Heart left ventricle (tissue), 16 donors: ENCODE measurements around the gene HTT-AS. TPM values are rescaled to one million over a fixed set of nuclear protein-coding genes. Genes with fewer than 3 reads are reported as not detected.

Experiments used
- ATAC-seq, 4 donors: fragments of 200-7000 bp; cut with Tn5 transposase; one replicate each; pipeline ENCODE4 v1.9.1; 2020 to 2022; ENCODE audit warnings: moderate library complexity in 4 of 4, mild to moderate bottlenecking in 3 of 4, moderate number of reproducible peaks in 1 of 4
- DNase-seq, 5 donors: peaks; one replicate each; pipeline ENCODE4 v3.0.0-alpha.2; 2020
- H3K27ac ChIP-seq, 12 donors: fragments of 200-600 bp; sonication (generic) in 4 of 12; one replicate each; pipeline versions ENCODE4 v1.5.0 to v1.8.0; 2016 to 2022; ENCODE audit warnings: mild to moderate bottlenecking in 2 of 12
- H3K27me3 ChIP-seq, 9 donors: fragments of 200-600 bp; sonication (generic) in 2 of 9; one replicate each; pipeline versions ENCODE4 v1.5.1 to v1.8.0; 2016 to 2022; ENCODE audit warnings: mild to moderate bottlenecking in 3 of 9
- H3K36me3 ChIP-seq, 9 donors: fragments of 200-600 bp; sonication (generic) in 2 of 9; one replicate each; pipeline versions ENCODE4 v1.5.0 to v1.8.0; 2018 to 2022; ENCODE audit warnings: mild to moderate bottlenecking in 2 of 9
- H3K4me1 ChIP-seq, 12 donors: fragments of 200-600 bp; sonication (generic) in 4 of 12; one replicate each; pipeline versions ENCODE4 v1.5.0 to v1.8.0; 2016 to 2022; ENCODE audit warnings: mild to moderate bottlenecking in 3 of 12
- H3K4me3 ChIP-seq, 12 donors: fragments of 200-600 bp; sonication (generic) in 4 of 12; one replicate each; pipeline versions ENCODE4 v1.5.0 to v1.8.0; 2017 to 2022; ENCODE audit warnings: mild to moderate bottlenecking in 9 of 12, moderate library complexity in 4 of 12
- H3K9me3 ChIP-seq, 12 donors: fragments of 200-600 bp; sonication (generic) in 4 of 12; one replicate each; pipeline versions ENCODE4 v1.5.0 to v1.8.0; 2016 to 2022; ENCODE audit warnings: mild to moderate bottlenecking in 1 of 12
- POLR2A ChIP-seq, 2 donors: fragments of 450-650 bp; IDR thresholded peaks; one replicate each; pipeline ENCODE4 v1.6.1; 2017; ENCODE audit warnings: antibody characterized with exemption in 2 of 2, mild to moderate bottlenecking in 2 of 2, moderate library complexity in 2 of 2
- WGBS, 4 donors: extraction: QIAGEN DNeasy Blood & Tissue Kit in 2 of 4; methylation state at CpG; one replicate each; pipeline versions ENCODE4 v1.1.5 to v1.1.7; 2013 to 2018; 5-methylcytosine and 5-hydroxymethylcytosine counted together
- intact Hi-C, 10 donors: fragments of 100-400 bp; cut with DNase I; formaldehyde crosslinking; loops; one replicate each; pipeline versions ENCODE4 v1.11.1 to v1.14.2; 2022
- polyA plus RNA-seq, 2 donors: library from polyadenylated mRNA; stranded (reverse); fragments of 200-250 nt; gene quantifications; one replicate each; pipeline ENCODE4 v1.2.3, GENCODE V29; 2013
- total RNA-seq, 9 donors: library from RNA; depleted of rRNA in 2 of 9; stranded (reverse); fragments of >200 nt in 2 of 9; fragmentation: NEBNext Ultra II Directional in 3 of 9; extraction: Animal tissue kit (Norgen Biotek cat#: 25700) in 3 of 9; gene quantifications; one replicate each; pipeline versions ENCODE4 v1.1.0 to v1.2.4, GENCODE V29; 2016 to 2023
- TF ChIP-seq, protein P1 (sequence below), 12 donors: fragments of 200-600 bp; sonication (generic) in 4 of 12; IDR thresholded peaks; one replicate each; pipeline versions ENCODE4 v1.5.0 to v1.8.0; 2018 to 2022; ENCODE audit warnings: antibody characterized with exemption in 12 of 12, mild to moderate bottlenecking in 5 of 12
- donor health status: ischemic (EF 13 %, LVEDD 7.1; RV severe dilation, severe dysfunction).
- donor health status: healthy with polysubstance abuse.
- donor health status: DM: no; HTN: yes; CAD: no.
- donor health status: DM: no; HTN: no; CAD: no.
- donor health status: ischemic (EF 25% LVEDD 6.9; RV normal size, moderate dysfunction).
- donor health status: ischemic (EF 25% LVEDD 5.7; RV mildly dilated, moderate dysfunction).
- donor health status: healthy.
- donor health status: DM: yes; HTN: yes; CAD: no.
- donor health status: ischemic (EF 35%, LVEDD 5.7; RV mildly dilated, moderate dysfunction).
- donor health status: nonischemic (EF 11% LVEDD 7.7; RV severe dilation, severe dysfunction).
- donor health status: DM: yes; HTN: yes; CAD: no.
- donor health status: PGD.
- donor health status: ischemic (EF 29% LVEDD 5.4; RV normal size, mild dysfunction).
- donor health status: nonischemic (EF 23%, LVEDD 6.1; RV moderate dilation, normal function).

The HTT-AS gene
- total and polyA plus RNA-seq, 11 donors = not detected

DNA sequence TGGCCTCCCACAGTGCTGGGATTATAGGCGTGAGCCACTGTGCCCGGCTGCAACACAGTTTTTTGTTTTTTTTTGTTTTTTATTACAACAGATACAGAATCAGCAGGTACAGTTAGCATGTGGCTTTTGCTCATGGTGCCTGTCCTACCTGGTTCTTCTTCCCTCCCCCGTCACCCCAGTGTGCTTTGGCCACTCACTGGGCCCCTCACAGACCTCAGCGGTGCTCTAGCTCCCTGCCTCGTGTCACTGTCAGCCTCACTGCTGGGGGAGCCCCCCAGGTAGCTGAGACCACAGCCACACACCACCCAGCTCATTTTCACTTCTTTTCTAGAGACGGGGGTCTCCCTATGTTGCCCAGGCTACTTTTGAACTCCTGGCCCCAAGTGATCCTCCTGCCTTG is 38.7 kb downstream of the HTT-AS start:
- no peak overlapping the region for H3K4me3 ChIP-seq
- no peak overlapping the region for H3K27ac ChIP-seq
- H3K9me3 ChIP-seq = no peaks in the 10 kb centered on the region
- intact Hi-C loops = loop anchor here in 7 of 10 donors (2.0 to 10.0 kb wide), 7 partner anchors 57 to 279 kb away; partner anchors contain the start of genes GRK4 (in 2 of the 7), NOP14 (in 2 of the 7) and TNIP2 (in 1 of the 7)
- no peaks in the 10 kb centered on the region for H3K27me3 ChIP-seq
- TF ChIP-seq, protein P1, sequence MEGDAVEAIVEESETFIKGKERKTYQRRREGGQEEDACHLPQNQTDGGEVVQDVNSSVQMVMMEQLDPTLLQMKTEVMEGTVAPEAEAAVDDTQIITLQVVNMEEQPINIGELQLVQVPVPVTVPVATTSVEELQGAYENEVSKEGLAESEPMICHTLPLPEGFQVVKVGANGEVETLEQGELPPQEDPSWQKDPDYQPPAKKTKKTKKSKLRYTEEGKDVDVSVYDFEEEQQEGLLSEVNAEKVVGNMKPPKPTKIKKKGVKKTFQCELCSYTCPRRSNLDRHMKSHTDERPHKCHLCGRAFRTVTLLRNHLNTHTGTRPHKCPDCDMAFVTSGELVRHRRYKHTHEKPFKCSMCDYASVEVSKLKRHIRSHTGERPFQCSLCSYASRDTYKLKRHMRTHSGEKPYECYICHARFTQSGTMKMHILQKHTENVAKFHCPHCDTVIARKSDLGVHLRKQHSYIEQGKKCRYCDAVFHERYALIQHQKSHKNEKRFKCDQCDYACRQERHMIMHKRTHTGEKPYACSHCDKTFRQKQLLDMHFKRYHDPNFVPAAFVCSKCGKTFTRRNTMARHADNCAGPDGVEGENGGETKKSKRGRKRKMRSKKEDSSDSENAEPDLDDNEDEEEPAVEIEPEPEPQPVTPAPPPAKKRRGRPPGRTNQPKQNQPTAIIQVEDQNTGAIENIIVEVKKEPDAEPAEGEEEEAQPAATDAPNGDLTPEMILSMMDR (IDR thresholded peaks at IDR 0.05) = no peak
- TF ChIP-seq POLR2A (IDR thresholded peaks at IDR 0.05) = no peak
- 87 to 93% (median 90%) methylated on average over 6 of the region's 6 CpGs for whole genome bisulfite sequencing, 4 donors
- DNase-seq = no peak
- no peak for ATAC-seq
- no peaks in the 10 kb centered on the region for H3K36me3 ChIP-seq
- peaks cover 0 to 21% (median 12%) of the 10 kb centered on the region in 12 donors for H3K4me1 ChIP-seq

DNA sequence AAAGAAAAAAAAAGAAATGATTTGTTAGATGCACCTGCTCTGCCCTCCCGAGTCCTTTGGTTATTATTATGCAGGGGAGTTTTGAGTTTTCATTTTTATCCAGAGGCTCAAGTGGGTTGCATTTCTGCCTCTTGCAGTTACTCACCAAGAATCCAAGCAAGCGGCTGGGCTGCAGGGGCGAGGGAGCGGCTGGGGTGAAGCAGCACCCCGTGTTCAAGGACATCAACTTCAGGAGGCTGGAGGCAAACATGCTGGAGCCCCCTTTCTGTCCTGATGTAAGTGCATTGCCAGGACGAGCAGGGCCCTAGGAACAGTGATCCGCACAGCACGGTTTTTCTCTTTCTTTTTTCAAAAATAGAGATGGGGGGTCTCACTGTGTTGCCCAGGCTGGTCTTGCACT is 39.1 kb downstream of the HTT-AS start:
- no peaks in the 10 kb centered on the region for H3K36me3 ChIP-seq
- no peak for TF ChIP-seq POLR2A (IDR thresholded peaks at IDR 0.05)
- TF ChIP-seq, protein P1 (IDR thresholded peaks at IDR 0.05) = no peak
- WGBS, 4 donors = 88 to 95% (median 92%) methylated on average over 8 of the region's 8 CpGs
- no peaks in the 10 kb centered on the region for H3K27me3 ChIP-seq
- ATAC-seq (no peak), DNase-seq (no peak)
- H3K4me1 ChIP-seq = peaks cover 0 to 20% (median 12%) of the 10 kb centered on the region in 12 donors
- H3K9me3 ChIP-seq = no peaks in the 10 kb centered on the region
- H3K4me3 ChIP-seq = no peak overlapping the region
- intact Hi-C loops = loop anchor here in 7 of 10 donors (2.0 to 10.0 kb wide), 6 partner anchors 58 to 278 kb away; partner anchors contain the start of genes GRK4 (in 2 of the 7), NOP14 (in 2 of the 7) and TNIP2 (in 1 of the 7)
- no peak overlapping the region for H3K27ac ChIP-seq

DNA sequence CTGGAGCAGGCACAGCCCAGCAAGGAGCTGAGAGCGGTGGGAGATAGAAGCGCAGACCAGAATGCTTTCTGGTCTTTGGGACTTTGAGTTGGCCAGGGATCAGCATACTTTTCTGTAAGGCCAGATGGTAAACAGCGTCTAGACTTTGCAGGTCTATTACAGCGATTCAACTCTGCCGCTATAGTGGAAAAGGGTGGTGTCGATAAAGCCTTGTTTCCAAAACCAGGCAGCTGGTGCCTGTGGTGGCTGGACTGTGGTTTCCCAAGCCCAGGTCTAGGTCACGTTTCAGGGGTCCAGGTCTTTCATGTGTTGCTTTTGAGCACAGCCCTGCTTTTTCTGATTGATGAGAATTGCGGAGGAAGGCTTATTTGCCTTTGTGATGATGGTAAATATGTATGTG is 40.1 kb downstream of the HTT-AS start:
- no peaks in the 10 kb centered on the region for H3K9me3 ChIP-seq
- H3K27me3 ChIP-seq = no peaks in the 10 kb centered on the region
- H3K36me3 ChIP-seq = peaks cover 0 to 5% (median 0%) of the 10 kb centered on the region in 9 donors
- WGBS, 4 donors = 86 to 97% (median 93%) methylated on average over 8 of the region's 8 CpGs
- TF ChIP-seq POLR2A (IDR thresholded peaks at IDR 0.05) = no peak
- TF ChIP-seq, protein P1 (IDR thresholded peaks at IDR 0.05) = no peak
- peaks cover 0 to 20% (median 12%) of the 10 kb centered on the region in 12 donors for H3K4me1 ChIP-seq
- H3K4me3 ChIP-seq = no peak overlapping the region
- no peak overlapping the region for H3K27ac ChIP-seq
- no peak for DNase-seq
- ATAC-seq = no peak
- intact Hi-C loops = loop anchor here in 3 of 10 donors (2.0 to 10.0 kb wide), 3 partner anchors 67 to 277 kb away; partner anchors contain the start of gene TNIP2 (in 1 of the 3)

DNA sequence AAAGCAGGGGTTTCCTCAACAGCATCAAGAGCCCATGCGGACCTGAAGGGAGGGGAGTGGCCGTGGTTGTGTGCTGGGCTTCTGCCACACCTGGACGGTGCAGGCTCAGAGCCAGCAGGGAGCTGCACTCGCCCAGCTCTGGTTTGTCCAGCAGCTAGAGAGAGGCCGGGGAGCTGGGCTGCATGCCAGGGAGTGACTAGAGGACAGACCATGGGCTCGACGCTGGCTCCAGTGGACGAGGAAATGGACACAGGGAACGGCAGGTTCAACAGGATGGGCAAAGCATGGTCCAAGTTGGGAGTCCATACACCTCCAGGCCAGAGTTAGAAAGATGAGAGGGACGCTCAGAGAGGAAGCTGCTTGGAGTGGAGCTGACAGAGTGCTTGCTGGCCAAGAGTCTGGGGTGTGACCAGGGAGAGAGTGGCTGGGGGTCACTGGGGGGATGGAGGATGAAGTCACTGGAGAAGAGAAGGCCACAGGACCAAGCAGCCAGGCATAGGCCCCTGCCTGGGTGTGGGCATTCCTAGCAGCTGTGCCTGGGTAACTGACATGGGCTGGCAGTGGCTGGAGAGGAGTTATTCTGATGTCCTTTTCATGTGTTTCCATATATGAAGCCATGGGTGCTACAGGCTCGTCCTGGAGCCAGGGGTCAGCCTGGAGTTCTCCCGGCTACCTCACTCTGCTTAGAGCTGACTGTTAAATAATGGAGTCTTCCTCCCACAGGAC is 42.8 kb downstream of the HTT-AS start:
- peak in 2 of 4 donors; percentile 32 to 33 for ATAC-seq
- H3K27ac ChIP-seq = no peak overlapping the region
- H3K36me3 ChIP-seq = peaks cover 0 to 5% (median 0%) of the 10 kb centered on the region in 9 donors
- TF ChIP-seq, protein P1 (IDR thresholded peaks at IDR 0.05) = no peak
- TF ChIP-seq POLR2A (IDR thresholded peaks at IDR 0.05) = no peak
- DNase-seq = peak in 1 of 5 donors; percentile 48
- no peaks in the 10 kb centered on the region for H3K9me3 ChIP-seq
- no peaks in the 10 kb centered on the region for H3K4me1 ChIP-seq
- no peaks in the 10 kb centered on the region for H3K27me3 ChIP-seq
- intact Hi-C loops = loop anchor here in 2 of 10 donors (5.0 to 10.0 kb wide), 2 partner anchors 64 to 267 kb away; no protein-coding TSS in a partner anchor
- no peak overlapping the region for H3K4me3 ChIP-seq
- WGBS, 4 donors = 44 to 68% (median 53%) methylated on average over 9 to 12 of the region's 12 CpGs
